Germinal center (tissue), 1 donor: ENCODE results near the gene PLXNB3.

Experiments
- DNase-seq: peaks from one replicate; pipeline ENCODE4 v3.0.0; 2012; ENCODE audit warnings: mixed read lengths, low spot score

Gene PLXNB3

GRCh38 chrX:153793291-153793690 lies 29.2 kb downstream of the PLXNB3 start:
- DNase-seq = no peak

- peak; percentile 95 for DNase-seq
Measured at GRCh38 chrX:153794018-153794896, 30.2 kb downstream of the PLXNB3 start, which contains the start of the genes IDH3G and SSR4. Gene IDH3G (minus strand): TSS chrX:153794375. CDS start chrX:153794326, 49 bp downstream. Gene SSR4 (plus strand): TSS chrX:153794668. CDS start chrX:153794688, 20 bp downstream.

DNA sequence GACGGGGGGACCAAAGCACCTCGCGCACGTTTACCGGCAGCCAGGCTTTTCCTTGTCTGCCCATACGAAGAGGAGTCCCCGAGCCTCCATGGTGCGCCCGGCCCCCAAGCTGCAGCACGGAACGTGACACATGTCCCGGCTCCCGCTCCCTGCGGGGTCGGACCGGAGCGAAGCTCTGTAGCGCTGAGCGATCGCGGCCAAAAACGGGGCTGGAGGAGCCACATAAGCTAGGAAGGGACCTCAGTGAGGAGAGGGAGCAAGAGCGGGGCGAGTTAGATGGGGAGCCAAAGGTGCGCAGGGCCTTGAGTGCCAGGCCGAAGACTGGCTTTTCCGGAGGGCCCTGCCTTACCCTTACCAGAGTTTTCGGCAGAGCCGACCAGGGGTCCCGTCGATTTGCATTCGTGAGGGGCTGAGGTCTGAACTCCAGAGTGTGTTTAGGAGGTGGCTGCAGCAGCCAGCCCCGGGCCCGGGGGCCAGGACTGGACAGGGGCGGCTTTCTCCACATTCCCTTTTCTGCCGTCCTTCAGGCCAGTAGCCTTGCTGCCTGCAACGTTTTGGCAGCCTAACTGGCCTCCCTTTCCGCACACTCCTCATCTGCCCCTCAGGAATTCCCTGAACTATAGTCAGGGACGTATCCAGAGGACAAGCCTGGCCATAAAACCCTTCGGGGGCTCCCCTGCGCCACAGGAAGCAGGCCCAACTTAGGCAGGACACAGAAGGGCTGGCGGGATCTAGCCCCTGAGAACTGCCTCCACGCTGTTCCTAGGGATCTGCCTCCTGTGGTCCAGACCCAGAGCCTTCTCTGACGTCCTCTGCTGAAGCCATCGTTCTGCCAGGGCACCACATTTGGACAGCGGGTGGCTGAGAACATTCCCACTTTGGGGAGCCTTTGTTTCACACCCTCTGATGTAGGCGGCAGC lies 31.1 kb downstream of the PLXNB3 start:
- DNase-seq = no peak

GRCh38 chrX:153797415-153798015 lies 33.5 kb downstream of the PLXNB3 start:
- no peak for DNase-seq

DNA sequence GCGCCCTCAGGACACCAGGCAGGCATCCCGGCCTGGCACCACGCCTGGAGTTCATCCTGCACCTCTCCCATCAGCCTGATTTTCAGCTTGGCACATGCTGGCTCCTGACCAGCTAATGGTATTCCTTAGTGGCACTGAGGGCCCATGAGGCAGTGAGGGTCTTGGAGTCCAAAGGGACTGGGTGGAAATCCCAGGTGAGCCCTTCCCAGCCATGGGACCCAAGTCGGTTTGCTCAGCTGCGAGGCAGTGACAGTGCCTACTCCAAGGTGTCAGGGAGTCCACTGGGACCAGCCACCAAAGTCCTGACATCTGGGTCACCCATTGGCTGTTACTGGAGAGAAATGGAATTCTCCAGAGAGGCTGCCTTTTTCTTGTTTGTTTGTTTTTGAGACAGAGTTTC lies 35.3 kb downstream of the PLXNB3 start:
- no peak for DNase-seq

GRCh38 chrX:153800177-153800722 lies 36.2 kb downstream of the PLXNB3 start:
- DNase-seq = no peak

DNA sequence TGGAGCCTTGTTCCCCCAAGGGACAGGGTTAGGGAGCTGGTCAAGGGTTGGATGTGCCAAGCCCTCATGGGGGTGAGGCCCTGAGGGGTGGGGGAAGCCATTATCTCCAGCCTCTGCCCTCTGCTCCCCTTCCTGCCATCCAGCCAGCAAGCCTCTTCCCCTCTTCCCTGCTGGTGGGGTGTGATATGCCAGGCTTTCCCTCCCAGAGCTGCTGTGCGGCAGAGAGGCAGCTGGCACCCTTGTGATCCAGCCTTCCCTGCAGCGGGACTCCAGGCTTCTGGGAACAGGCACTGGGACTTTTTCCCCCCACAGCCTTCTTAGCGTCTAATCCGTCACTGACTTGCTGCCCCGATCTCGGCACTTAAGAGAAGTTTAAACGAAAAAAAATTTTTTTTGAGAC lies 36.7 kb downstream of the PLXNB3 start:
- no peak for DNase-seq

- no peak for DNase-seq
Measured at GRCh38 chrX:153801669-153802068, 37.6 kb downstream of the PLXNB3 start.

- no peak for DNase-seq
Measured at GRCh38 chrX:153802513-153803045, 38.5 kb downstream of the PLXNB3 start.

DNA sequence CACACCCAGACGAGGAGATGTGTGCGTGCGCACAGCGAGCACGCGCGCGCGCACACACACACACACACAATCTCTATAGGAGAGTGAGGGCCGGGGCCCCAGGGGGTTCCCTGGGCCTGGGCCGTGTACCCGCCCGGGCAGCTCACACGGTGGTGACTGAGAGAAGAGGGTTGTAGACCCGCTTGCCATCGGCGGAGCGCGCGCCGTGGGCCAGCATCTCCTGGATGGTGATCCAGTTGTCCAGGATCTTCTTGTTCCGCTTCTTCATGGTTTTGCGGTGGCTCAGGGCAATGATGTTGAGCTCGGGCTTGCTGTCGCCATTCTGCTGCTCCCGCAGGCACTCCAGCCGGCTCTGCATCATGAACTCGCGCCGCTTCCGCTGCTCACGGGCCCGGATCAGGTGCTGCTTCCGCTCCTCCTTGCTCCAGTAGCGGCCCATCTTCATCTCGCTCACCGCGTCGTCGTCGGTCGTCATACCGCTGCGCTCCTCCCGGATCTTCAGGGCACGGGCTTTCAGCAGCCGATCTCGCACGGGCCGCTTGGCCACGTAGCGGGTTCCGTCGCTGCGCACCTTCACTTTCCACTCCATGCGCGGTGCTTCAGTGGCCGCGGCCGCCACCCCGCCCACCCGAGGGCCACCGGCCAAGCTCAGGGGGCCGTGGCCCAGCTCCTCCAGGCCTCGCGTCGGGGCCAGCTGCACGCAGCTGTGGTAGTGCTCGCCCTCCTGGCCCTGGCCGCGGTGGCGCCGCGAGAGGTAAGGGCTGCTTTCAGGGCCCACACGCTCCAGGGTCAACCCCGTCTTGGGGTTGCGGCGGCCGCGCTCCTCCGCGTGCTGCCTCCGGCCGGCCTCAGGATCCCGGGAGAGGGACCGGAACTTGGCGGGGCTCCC lies 39.4 kb downstream of the PLXNB3 start:
- no peak for DNase-seq

DNA sequence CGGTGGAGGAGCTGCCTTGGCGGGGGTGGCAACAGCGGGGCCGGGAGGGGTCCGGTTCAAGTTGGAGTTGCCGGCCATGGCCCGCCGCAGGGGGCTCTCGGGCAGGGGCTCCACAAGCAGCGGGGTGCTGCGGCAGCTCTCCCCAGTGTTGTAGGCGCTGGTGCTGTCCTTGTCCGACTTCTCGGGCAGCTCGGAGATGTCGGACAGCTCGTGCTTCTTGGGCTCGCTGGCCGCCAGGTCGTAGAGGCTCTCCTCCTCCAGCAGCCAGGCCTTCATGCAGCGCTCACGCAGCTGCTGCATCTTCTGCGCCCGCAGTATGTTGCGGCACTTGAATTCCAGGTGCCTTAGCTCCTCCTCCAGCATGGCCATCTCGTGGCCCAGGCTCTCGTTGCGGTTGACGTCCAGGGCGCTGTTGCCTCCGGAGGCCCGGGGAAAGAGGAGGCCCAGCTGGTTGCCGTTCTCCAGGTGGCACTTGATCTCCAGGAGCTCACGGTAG lies 40.1 kb downstream of the PLXNB3 start:
- no peak for DNase-seq

- no peak for DNase-seq
Measured at GRCh38 chrX:153804621-153805020, 40.6 kb downstream of the PLXNB3 start.

DNA sequence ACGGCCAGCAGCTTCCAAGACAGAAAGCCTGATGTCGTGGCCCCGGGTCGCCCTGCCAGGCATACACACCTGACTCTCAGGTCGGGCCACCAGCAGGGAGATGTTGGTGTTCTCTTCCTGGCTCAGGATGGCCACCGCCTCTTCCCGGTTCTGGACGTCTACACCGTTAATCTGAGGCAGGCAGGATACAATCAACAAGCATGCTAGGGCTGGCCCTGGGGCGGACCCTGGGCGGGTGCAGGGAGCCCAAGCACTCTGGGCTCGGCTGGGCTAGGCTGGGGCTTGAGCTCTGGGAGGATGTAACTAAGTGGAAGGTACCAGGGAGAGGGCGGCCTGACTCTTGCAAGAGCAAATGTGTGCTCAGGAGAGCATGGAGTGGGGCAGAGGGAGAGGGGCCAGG lies 41.4 kb downstream of the PLXNB3 start:
- DNase-seq = no peak

DNA sequence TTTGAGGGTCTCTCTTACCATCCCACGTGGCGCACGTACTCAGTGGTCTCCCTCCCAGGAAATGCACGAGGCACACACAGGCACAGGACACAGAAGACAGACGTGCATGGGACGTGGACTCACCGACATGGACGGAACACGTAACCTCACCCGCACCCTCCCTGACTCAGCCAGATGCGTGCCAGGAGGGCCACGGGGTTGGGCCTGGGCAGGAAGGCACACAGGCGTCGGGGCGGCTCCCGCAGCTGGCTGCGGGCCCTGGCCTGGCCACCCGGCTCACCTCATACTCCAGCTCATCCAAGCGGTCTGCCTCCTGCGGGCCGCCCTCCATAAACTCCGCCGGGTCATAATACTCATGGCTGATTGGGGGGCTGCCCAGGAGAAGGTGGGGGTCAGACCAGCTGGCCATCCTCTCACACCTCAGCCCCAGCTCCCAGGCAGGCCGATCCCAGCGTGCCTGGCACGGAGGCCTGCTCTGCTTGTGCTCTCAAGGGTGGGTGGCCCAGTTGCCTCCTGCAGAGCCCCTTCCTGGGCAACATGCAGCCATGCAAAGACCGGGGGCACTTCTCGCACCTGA lies 43.0 kb downstream of the PLXNB3 start:
- DNase-seq = no peak

- no peak for DNase-seq
Measured at GRCh38 chrX:153807976-153808375, 43.9 kb downstream of the PLXNB3 start.

GRCh38 chrX:153812220-153812619 lies 48.2 kb downstream of the PLXNB3 start:
- no peak for DNase-seq

- DNase-seq = no peak
Measured at GRCh38 chrX:153813161-153813560, 49.1 kb downstream of the PLXNB3 start.

- no peak for DNase-seq
Measured at GRCh38 chrX:153814591-153815315, 50.7 kb downstream of the PLXNB3 start.
